Stimulated activated CD8-positive, alpha-beta memory T cell treated with anti-CD3 and anti-CD28 coated beads, Interleukin-15, amount 100 ng/mL, for 48 hours (primary cell): Measurements from ENCODE around the gene HOXA9.
A peak's percentile ranks its signal among the peaks of the same experiment; 100 is the strongest.

Source experiments
- DNase-seq, 2 donors: peaks; one replicate each; pipeline ENCODE4 v3.0.0-alpha.2; 2020; ENCODE audit warnings: low read depth in 2 of 2

The HOXA9 gene

GRCh38 chr7:27153526-27153925 is 11.8 kb downstream of the HOXA9 start:
- DNase-seq, result no peak

DNA sequence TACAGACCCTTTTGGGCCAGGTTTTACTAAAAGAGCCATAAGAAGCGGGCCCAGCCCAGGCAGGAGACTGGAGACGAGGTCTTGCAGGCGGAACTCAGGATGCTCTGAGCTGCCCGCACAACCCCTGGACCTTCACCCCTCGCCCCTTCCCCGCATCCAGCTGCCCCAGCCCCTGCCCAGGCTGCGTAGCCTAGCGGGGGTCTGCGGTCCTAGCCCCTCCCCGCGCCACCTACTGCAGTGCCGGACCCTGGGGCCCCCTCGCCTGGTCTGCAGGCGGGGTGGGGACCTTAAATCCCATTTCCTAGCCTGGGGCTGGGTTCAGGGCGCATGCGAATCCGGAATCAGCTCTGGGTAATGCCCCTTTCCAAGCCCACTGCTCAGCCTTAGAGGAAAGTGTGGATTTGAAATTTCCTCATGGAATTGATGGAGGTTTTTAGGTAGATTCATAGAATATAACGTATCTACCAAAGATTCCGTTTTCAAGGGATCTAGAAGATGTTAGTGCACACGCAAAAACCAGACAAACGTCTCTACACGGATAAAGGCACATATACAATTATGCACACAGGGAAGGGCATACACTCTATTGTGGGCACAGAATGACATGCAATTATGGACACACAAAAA is 12.4 kb downstream of the HOXA9 start:
- no peak for DNase-seq

GRCh38 chr7:27151931-27152815 is 13.2 kb downstream of the HOXA9 start, which contains the start of gene HOXA3:
HOXA3 (minus strand) TSS chr7:27152583; CDS start chr7:27110640, 41,943 bp downstream.
- no peak for DNase-seq

- no peak for DNase-seq
These were observed 13.9 kb downstream of the HOXA9 start for GRCh38 chr7:27151341-27151930.

DNA sequence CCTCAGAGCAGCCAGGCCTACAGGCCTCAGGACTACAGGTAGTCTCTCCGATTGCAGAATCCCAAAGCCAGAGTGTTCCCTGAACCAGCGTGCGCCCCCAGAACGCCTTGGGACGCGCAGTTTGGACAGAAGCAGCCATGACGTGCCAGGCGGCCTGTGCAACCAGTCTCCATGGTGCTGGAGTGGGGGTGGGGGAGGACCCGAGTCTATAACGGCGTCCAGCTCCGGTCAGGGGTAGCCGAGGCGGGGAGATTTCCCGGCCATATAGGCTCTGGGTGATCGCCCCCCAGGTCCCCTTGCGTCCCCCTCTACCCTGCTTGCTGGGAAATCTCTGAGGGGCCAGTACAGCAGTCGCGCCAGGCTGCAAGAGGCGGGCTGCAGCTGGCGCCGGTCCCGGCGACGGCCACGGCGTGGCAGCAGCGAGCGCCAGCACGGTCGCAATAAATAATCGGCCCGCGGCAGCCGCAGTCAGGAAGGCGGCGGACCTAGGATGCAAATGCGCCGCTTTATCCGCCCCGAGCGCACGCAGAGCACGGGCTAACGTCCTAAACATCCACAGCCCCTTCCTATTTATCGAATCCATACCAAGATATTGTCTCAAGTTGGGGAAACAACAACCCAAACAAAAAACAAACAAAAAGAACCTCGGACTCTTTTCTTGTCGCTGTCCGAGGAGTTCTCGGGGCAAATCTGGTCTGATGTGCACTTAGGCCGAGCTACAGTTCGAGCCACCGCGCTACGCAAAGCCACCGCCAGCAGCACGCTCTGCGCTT is 14.6 kb downstream of the HOXA9 start:
- DNase-seq, result peak; percentile 45 to 55

DNA sequence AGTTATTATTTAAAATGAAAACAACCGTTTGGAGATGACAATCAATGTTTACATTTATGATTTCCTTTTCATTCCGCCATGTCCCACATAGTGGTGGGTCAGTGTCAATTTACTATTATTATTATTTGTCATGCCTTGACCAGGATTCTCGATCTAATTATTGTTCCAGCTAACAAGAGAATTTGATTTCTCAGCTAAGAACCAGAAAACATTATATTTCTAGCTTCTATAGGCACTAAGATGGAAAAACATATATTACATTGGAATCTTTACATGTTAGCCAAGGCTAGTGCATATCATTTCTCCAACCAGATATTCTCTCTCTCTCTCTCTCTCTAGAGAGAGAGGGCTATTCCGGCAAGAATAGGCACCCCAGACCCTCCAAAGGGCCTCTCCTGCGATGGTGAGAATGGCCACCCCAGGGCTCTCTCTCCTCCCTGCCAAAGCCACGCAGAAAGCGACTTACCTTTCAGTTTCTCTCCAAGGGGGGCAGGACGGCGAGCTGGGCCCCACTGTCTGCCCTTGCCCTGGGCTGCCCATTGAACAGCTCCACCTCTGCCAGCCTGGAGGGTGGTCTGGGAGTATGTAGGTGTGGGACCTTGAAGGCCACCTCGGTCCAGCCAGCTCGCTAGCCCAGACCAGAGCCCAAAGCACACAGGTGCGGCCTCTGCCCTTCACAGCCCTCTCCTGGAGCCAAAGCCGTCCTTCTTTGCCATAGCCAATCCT is 15.3 kb downstream of the HOXA9 start:
- DNase-seq, result no peak

- no peak for DNase-seq
These were observed 16.3 kb downstream of the HOXA9 start for GRCh38 chr7:27148756-27149641.

- no peak for DNase-seq
These were observed 17.1 kb downstream of the HOXA9 start for GRCh38 chr7:27148031-27148755.

- no peak for DNase-seq
These were observed 17.9 kb downstream of the HOXA9 start, which contains the start of gene HOXA6 for GRCh38 chr7:27147199-27148030. HOXA6 (minus strand) TSS chr7:27147774; CDS start chr7:27147749, 25 bp downstream.

- no peak for DNase-seq
These were observed 18.7 kb downstream of the HOXA9 start for GRCh38 chr7:27146491-27147198.

DNA sequence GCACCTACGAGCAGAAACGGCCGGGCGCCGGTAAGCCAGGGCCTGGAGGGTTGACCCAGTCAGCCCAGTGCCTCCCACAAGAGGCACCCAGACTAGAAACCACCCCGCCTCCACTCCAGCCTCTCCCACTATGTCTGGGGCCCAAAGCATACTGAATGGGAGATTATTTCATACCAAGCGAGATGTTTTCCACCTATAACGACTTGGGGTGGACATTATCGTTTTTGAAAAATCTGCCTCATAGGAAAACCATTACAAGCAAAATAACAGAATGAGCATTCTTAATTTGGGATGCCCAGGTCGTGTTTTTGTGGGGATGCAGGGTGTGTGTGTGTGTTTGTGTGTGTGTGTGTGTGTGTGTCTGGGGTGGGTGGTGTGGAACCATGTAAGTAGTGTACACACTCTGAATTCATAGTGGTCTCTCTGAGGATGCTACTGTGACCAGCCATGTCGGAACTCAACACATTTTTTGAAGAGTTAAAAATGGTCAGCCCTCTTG is 19.4 kb downstream of the HOXA9 start:
- no peak for DNase-seq

DNA sequence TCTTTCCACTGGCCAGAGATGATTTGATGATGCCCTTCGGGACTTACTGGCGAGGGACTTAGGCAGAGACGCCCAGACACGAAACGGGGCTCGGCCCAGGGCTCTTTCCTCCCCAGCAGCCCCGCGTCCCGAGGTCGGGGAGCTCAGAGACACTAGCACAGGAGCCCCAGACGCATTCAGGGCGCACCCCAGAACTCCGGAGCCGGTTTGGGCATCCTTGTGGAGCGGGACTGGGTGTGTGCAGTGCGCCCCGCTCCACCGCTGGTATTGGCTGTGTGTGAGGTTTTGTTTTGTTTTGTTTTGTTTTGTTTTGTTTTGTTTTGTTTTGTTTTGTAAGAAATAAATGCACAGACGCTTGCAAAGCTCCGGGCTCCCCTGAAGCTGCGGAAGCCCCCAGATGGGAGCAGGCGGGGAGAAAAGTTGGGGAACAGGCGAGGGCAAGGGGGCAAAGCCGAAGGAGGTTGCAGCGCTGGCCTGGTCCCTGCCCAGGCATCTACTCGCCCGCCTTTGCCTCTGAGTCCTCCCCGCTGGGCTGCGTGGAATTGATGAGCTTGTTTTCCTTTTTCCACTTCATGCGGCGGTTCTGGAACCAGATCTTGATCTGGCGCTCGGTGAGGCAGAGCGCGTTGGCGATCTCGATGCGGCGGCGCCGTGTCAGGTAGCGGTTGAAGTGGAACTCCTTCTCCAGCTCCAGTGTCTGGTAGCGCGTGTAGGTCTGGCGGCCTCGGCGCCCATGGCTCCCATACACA is 20.0 kb downstream of the HOXA9 start:
- DNase-seq, result no peak

DNA sequence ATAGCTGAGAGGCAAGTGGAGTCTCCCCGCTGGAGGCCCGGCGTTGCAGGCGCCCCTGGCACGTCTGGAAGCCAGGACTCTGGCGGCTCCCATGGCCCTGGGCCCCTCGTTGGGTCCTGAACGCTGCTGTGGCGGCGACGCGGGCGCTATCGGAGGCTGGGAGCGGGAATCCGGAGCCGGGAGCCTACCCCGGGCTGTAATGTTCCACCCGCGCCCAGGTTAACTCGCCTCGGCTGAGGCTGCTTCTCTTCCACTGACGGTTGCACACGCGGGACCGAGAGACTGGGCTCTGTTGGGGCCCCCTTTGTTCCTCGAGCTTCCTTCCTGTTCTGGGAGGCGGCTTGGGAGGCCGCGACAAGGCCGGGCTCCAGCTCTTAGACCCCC is 20.6 kb downstream of the HOXA9 start:
- DNase-seq, result no peak

GRCh38 chr7:27143950-27144780 is 21.2 kb downstream of the HOXA9 start:
- DNase-seq, result no peak

GRCh38 chr7:27143023-27143949 is 22.1 kb downstream of the HOXA9 start, which contains the start of gene HOXA5:
HOXA5 (minus strand) TSS chr7:27143681; CDS start chr7:27143607, 74 bp downstream.
- no peak for DNase-seq
